ENCODE measurements around the gene ZNF593.

The ZNF593 gene

DNA sequence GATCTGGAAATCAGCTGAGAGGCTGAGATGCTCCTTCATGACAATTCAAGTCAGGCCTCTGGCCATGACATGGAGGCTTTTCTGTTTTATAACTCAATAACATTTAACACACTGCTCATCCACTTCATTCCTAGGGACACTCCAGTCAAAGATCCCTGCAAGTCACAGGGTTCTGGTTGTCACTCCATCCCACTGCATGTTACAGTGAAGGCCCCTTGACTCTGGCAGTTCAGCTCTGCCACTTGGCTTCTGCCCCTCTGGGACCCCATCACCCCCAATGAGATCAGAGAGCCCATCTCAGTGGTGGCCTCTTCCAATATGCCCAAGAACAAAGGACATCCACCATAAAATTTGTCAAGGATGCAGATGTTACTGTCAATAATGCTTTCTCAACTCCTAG, 20.8 kb upstream of the ZNF593 start:
- no peak for DNase-seq (ENCODE audit: low spot score)

DNA sequence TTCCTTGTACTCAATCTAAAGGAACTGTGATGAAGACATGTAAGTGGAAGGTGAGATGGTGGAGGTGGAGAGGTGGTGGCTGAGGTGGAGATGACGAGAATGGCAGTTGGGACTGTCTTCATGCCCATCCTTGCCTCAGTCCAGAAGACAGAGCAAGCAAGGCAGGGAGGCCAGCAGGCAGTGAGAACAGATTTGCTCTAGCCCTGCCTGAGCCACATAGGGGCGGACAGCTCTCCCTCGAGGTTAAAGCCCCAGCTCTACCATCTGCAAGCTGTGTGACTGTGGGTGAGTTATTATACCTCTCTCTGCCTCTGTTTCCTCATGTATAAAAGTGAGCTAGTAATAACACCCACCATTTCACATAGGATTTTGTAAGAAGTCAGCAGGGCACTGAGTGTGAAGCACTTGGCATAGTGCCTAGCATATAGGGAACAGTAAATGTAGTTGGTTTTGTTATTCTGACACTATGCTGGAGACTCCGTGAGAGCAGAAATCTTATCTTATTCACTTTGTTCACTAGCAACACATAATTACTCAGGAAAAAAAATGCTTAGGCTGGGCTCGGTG, 15.7 kb upstream of the ZNF593 start:
- DNase-seq (ENCODE audit: low spot score) = no peak

DNA sequence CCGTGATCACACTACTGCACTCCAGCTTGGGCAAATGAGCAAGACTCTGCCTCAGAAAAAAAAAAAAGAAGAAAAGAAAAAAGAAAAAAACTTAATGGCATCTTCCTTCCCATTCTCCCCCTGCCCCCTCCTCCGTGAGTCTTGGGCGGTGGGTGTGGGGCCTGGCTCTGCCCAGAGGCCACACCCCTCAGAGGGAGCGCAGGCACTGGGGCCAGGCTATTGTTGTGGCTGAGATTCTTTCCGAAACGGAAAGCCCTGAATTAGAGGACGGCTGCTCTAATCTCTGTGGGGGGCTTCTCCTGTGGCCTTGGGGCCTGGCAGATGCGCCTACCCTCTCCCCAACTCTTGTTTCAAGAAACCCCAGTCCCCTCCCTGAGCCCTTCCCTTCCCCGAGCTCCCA, 15.0 kb upstream of the ZNF593 start:
- no peak for DNase-seq (ENCODE audit: low spot score)

DNA sequence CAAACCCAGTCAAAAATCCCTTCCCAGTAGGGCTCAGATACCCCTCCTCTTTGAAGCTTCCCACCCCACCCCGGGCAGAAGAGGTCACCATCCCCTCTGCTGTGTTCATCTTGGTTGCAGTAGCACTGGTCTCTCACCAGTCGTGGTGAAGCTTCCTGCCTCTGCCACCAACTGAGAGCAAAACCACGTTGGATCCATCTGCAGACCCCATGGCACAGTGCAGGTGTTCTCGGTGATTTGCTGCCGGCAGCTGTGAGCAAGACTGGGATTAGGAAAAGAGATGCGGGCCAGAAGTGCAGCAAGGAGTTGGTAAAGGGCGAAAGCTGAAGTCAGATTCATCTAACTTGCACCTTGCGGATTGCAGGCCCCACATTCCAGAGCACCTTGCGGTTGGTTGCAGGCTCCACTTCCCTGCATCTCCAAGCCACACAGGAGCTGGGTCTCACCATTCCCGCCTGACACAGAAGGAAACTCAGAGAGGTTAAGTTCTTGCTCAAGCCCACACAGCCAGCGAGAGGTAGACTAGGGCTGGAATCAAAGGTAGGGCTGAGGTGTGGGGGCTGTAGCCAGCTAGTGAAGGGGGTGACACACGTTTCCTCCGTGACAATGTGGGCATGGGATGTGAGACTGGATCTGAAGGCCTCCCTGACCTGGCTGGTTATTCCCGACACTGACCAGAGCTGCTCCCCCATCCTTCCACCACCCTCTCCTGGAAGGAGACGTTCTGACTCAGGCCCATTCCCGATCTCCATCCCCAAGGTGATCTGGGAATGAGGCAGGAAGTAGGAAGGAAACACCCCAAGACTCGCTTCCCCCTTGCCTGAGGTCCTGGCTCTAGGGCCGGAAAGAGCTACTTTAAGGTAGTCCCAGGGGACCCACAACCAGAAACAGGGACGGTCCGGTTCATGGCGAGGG, 14.1 kb upstream of the ZNF593 start:
- DNase-seq (ENCODE audit: low spot score) = no peak

DNA sequence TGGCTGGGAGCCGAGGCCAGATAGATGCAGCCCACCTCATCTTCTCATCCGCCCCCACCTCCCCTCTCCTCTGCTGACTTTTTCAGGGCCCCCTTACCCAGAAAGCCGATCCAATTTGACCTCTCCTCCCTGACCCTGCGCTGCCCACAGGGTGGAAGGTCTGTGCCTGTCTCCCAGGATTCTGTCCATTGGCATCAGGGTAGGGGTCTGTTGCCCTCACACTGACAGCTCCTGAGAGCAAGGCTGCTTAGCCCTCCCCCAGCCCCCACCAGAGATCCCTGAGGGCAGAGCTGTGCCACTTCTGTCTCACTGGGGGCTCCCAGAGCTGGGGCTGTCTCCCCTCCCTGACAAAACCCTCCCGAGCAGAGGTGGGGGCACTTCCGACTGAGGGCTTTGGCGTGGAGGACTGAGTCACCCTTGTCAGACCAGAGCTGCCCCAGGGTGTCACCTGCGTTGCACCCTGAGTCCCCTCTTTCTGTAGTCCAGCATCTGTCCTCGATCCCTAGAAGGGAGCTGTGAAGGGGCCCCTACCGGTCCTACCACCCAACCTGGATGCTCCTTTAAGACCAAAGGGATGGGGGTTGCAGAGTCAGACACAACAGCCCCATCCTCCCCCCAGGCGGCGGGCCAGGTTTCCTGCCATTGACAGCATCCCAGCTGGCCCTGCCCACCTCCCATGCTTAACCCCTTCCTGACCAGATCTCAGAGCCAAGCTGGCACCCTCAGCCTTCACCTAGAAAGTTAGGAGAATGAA, 13.2 kb upstream of the ZNF593 start:
- DNase-seq (ENCODE audit: low spot score) = no peak

DNA sequence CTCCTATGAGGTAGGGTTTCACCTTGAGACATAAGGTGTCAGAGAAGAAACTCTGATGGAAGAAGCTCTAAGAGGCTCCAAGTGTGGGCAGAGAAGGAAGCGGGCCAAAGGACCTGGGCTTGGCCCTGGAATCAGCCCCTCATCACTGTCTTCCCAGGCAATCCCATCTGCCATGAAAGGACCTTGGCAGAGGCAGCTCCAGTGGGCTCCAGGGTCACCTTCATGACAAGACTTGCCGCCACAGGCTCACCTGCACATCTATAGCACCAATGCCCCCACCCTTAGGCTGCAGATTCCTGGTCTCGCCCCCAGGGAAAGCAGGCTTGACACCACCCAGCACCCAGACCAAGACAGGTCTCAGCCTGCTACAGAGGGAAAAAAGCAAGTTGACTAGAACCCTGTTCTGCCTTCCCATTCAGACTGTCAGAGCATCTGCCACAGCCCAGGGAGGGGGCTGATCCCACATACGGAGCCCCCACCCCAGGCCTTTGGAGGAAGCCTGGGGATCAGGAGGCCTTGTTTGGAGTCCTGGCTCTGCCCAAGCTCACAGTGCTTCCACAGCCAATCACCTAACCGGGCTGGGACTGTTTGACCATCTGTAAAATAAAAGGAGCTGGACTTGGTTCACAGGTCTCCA, 11.3 kb upstream of the ZNF593 start:
- DNase-seq (ENCODE audit: low spot score) = no peak

DNA sequence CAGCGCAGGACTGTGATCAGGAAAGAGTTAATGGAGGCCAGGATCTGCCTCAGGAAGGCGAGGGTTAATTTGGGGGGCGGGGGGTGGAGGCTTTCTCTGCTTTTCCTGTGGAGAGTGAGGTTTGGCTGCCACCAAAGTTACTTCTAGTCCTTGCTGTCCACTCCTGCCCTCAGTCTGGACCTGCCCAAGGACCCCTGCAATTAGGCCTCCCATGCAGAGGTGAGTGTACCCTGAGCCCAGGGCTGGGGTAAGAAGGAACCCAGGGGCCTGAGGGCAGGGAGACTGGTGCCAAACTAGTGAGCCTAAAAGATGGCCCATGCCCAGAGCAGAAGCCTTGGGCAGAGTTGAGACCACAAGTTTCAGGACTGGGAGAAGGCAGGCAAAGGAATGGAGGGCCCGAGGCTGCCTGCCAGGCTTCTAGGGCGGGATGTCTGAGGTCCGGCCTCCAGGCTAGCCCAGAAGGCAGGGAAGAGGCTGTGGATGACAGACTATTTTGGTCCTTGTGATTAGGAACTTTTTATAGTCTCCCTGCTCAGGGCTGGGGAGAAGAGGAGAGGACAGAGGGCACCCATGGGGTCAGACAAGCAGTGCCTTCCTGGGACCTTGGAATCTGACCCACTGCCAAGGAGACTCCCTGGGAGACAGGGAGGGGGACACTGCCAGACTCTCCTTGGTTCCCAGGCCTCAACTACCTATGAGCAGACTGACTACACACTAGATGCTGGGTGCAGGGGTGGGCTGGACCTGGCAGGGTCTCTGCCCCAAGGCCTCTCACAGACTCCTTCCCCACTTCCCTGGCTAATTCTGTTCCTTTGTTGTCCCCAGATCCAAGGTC, 10.6 kb upstream of the ZNF593 start, which contains the start of gene FAM110D:
FAM110D (plus strand) TSS at position 172 of the 835 bp plus-strand sequence. CDS start 2,213 bp downstream, outside the sequence.
- DNase-seq (ENCODE audit: low spot score) = peak; percentile 25

DNA sequence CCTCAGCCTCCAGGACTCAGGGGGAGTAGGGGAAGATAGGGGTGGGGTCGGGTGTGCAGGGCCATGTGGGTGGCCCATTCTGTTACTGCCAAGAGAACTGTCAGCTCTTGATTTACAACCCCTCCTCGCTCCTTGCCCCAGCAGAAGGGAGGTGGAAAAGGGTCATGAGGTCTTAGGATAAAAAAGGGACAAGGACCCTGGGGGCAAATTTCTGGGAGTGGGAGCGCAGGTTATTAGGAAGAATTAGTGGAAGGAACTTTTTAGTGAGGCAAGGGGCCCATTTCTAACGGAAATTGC, 10.0 kb upstream of the ZNF593 start:
- no peak for DNase-seq (ENCODE audit: low spot score)

DNA sequence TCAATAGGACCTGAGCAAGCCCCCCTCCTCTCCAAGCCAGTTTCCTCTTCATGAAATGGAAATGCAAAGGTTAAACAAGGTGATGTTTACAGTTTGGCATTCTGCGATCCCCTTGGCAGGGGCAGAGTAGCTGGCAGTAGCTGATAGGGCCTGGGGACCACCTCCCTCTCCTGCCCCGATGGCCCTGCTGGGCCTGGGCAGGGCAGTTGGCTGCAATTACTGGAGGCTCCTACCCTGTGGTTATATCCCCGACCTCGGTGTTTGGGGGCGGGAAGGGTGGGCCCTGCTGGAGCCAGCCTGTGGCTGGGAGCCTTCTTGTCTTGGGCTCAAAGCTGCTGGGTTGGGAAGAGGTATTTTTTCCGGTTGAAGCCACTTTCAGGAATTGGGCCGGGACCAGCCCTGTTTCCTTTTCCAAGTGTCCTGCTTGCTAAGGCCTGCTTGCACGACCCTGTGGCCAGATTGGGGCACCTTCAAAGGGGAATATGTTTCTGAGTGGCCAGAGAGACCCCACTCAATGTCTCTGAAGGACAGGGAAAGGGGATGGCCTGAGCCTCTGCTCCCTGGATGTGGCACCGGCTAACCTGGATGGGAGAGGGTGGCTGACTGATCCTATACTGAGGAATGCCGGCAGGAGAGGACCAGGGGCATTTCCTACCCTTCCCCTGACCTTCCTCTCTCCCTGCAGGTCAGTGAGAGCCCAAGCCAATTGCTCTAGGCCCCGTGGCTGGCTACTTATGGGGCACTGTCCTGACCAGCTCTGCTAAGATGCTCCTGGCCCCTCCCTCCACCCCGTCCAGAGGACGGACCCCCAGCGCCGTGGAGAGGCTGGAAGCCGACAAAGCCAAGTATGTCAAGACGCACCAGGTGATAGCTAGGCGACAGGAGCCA, 8.9 kb upstream of the ZNF593 start:
- DNase-seq (ENCODE audit: low spot score) = no peak

DNA sequence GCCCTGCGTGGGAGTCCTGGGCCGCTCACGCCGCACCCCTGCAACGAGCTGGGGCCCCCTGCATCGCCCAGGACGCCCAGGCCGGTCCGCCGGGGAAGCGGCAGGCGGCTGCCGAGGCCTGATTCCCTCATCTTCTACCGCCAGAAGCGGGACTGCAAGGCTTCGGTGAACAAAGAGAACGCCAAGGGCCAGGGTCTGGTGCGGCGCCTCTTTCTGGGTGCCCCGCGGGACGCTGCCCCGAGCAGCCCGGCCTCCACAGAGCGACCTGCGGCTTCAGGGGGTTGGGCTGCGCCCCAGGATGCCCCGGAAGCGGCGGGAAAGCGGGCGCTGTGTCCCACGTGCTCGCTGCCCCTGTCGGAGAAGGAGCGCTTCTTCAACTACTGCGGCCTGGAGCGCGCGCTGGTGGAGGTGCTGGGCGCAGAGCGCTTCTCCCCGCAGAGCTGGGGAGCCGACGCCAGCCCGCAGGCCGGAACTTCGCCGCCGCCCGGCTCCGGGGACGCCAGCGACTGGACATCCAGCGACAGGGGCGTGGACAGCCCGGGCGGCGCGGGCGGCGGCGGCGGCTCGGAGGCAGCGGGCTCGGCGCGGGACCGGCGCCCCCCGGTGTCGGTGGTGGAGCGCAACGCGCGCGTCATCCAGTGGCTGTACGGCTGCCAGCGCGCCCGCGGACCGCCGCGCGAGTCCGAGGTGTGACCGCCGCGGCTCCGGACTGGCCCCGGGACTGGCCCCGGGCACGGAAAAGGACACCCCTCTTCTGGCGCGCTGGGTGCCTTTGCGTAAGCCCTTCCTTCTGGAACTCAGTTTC, 8.1 kb upstream of the ZNF593 start:
- DNase-seq (ENCODE audit: low spot score) = peak; percentile 78

DNA sequence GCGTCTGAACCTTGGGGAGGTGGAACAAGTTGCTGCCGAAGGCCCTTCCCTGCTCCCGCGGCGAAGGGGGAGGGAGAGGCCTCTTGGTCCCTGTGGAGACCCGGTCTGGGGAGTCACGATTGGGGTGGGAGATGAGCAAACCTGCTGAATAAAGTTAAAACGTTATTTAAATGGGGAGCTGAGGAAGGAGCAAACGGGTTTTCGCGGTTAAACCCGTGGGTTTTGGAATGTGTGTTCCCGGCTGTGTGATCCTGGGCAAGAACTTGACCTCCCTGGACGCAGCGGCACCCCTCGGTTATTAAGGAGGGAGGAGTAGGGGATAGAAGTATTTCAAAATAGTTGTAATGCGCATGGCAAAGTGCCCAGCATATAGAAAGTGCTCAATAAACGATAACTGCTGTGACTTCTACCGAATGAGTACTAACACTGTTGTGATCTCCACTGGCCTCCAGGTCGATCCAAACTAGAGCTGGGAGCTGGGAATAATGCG, 7.4 kb upstream of the ZNF593 start:
- no peak for DNase-seq (ENCODE audit: low spot score)

DNA sequence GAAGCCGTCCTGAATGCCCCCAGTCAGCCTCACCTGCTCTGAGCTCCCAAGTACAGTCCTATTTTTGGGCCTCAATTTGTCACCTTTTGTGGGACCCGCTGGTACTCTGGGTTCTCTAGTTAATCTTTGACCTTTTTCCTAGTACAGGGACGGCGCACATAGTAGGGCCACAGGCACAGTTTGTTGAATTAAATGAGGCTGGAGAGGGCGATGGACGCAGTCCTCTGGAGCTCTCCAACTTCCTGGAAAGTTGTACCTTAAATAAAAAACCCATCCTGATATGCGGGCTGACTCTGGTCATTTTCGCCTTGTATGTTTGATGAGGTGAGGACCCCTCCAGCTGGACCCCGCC, 6.0 kb upstream of the ZNF593 start:
- no peak for DNase-seq (ENCODE audit: low spot score)

DNA sequence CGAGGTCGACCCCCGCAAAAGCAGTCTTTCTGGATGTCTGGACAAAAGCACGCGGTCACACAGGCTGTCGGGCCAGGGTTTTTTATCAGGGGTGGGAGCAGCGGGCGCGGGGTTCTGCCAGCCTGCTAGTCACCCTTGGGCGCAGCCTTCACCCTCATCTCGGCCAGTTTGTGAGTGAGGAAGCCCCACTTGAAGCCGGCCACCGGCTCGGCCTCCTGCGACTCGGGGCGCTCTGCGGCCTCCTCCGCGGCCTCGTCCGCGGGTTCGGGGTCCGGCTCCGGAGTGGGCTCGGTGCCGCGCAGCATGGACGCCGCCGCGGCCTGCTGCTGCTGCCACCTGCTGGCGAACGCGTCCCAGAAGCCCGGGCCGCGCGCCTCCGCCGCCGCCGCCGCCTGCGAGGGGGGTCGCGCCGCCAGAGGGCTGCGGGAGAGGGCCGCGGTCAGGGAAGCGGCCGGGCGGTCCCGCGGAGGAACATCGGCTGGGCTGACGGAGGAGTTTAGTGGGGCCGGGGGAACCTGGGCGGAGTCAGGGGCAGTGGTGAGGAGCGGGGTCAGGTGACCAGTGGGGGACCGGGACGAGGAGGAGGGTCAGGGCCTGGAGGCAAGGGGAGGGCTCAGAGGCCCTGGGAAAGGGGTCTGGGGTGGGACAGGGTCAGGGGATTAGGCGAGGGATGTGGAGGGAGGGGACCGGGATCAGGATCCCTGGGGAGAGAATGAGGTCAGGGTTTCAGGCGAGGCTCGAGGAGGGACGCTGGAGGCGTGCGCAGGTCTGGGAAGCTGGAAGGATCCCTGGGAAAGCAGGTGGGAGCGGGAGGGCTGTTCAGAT, 5.5 kb upstream of the ZNF593 start:
- peak; percentile 86 for DNase-seq (ENCODE audit: low spot score)

DNA sequence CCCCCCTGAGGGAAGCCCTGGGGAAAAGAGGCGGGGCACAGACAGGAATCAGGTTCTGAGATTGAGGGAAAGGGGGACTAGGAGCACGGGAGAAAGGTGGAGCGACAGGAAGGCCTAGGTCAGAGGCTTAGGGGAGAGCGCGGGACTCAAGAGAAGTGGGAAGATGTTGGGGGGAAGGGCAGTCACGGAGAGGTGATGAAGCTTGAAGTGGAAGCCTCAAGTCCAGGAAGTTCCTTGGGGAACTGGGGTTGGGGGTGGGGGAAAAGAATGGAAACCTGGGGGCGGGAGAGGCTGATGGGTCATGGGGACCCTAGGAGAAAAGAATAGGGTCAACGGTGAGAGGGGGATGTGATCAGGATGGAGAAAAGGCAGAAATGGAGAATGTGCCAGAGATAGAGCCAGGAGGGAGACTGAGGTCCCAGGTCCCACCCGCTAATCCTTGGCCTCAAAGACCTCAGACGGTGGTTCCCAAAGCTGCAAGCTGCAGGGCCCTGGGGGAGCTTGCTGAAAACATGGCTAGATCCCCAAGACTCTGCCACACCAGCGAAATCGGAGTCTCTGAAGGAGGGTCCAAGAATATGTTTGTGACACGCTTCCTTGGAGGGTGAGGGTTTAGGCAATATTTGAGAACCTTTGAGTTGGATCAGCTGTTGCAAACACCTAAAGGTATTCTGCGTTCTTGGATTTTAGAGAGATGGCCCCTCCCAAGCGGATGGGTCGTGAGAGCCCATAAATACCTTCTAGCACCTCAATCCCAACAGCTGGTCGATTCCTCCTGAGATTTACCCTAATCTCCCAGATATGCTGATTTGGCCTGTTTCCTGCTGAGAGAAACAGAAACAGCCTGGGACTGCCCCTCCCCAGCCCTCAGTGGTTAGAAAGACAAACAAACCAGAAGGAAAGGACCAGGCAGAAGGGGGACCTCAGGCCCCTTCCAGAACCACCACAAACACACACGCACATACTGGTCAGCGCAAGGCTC, 4.6 kb upstream of the ZNF593 start:
- no peak for DNase-seq (ENCODE audit: low spot score)

DNA sequence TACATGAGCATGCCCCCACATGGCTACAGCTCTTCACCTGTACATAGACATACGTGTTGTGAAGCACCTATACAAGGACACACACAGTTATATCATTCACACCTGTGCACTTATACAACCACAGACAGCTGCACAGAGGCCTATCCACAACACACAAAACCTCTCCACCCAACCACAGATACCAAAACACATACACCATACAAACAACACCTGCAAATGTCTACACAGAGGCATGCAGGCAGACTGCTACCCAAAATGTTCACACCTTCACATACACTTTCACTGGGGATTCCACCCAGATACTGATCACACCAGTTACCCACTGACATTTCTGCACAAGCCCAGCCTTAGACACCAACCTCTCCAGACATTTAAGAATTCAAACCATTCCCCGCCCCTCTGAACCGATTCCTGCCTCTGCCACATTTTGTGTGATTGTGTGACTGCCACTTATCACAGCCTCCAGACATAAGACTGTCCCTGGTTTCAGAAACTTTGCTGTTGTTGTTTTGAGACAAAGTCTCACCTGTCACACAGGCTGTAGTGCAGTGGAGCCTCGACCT, 2.9 kb upstream of the ZNF593 start:
- DNase-seq (ENCODE audit: low spot score) = no peak

DNA sequence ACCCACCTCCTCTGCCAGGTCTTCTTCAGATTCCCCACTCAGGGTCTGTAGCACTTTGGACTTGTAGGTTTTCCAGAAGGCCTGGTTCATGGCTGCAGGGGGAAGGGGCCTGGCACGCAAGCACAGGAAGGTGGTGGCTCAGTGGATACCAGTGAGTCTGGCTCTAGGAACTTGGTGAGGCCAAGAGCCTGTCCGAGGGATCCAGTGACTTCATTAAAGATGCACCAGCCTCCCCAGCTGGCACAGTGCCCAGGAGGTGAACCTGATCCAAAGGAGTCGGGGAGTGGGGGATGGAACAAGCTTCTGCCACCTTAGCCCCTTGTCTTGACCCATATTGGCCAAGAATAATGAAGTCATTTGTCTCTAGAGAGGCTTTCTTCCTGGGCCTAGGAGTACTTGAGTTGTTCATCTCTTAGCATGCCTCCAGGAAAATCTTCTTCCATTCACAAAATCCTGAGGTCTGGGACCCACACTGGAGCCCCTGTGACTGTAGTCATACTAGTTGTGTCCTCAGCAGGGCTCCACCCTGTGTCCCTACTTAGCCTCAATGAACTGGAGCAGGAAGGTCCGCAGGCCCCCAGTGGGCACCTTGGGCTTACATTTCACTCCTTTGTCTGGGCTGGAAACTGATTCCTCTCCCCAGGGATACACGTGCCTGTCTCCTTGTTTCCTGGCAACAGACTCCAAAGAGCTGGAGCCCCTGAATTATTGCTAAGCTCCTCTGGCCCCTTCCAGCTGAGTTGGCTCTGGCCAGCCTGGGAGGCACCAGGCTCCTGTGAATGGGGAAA, 1.1 kb upstream of the ZNF593 start, which contains the start of gene C1orf232:
C1orf232 (minus strand) TSS at position 554 of the 788 bp plus-strand sequence; CDS start at position 90, 464 bp downstream.
- DNase-seq (ENCODE audit: low spot score) = no peak
